ENCODE measurements around the gene SOX15.

SOX15 gene

DNA sequence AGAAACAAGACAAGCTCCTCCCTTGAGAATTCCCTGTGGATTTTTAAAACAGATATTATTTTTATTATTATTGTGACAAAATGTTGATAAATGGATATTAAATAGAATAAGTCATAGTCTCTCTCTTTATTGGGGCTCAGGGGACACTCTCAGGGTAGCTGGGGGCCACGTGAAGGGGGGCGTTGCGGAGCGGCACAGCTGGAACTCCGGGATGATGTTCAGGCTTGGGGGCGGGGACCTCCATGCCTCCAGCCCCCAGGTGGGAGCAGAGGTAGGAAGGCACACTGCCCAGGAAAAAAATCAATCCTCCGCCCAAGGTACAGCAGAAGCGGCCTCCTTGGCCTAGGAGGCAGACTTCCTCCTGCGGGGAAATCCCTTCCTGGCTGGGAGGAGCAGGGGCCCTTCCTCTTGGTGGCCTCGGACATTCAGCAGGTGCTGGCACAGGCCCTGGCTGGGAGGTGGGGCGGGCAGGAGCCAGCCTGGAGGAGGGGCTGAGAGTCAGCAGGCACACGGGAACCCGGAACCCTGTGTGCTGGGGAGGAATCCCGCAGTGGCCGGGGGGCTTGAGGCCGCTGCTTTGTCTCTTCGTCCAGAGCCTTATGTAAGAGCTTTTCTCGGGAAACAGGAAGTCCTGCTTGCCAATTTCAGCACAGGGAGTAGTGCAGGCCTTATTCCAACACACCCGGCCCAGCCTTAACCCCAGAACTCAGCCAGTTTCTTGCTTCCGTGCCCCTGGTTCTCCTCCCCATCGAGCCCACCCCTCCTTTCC lies 31.9 kb downstream of the SOX15 start:
- DNase-seq (ENCODE audit: low spot score), result peak; percentile 52

DNA sequence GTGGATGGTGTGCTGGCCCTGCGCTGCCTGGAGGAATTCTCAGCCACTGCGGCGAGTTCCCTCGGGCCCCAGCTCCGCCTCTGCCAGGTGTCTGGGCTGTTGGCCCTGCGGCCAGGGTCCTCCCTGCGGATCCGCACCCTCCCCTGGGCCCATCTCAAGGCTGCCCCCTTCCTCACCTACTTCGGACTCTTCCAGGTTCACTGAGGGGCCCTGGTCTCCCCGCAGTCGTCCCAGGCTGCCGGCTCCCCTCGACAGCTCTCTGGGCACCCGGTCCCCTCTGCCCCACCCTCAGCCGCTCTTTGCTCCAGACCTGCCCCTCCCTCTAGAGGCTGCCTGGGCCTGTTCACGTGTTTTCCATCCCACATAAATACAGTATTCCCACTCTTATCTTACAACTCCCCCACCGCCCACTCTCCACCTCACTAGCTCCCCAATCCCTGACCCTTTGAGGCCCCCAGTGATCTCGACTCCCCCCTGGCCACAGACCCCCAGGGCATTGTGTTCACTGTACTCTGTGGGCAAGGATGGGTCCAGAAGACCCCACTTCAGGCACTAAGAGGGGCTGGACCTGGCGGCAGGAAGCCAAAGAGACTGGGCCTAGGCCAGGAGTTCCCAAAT lies 32.6 kb downstream of the SOX15 start:
- DNase-seq (ENCODE audit: low spot score), result no peak

GRCh38 chr17:7556627-7557026 lies 33.3 kb downstream of the SOX15 start:
- DNase-seq (ENCODE audit: low spot score), result no peak

DNA sequence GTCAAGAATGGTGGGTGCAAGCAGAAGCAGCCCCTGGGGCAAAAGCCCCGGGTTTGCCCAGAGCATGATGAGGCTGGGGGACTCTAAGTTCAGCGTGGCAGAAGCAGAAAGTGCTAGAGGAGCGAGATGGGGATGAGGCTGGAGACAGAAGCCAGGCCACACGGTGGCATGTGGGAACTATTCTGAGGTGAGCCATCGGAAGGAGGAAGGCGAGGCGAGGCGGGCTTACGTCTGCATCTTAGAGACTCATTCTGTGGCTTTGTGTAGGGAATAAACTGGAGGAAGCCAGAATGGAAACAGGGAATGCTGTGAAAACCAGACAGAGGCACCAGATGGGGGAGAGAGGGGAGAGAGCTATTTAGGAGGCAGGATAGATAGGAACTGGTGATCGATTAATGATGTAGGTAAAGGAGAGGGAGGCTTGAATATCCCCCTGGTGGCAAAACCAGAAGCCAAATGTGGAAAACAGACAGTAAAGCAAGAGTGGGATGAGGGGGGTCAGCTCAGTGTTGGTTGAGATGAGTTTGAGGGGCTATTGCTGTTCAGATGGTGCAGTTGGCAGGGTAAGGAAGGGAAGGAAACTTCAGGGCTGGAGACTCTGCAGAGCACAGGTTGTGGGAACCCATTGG lies 34.5 kb downstream of the SOX15 start:
- DNase-seq (ENCODE audit: low spot score), result no peak

GRCh38 chr17:7553356-7553755 lies 36.5 kb downstream of the SOX15 start:
- DNase-seq (ENCODE audit: low spot score), result no peak

- DNase-seq (ENCODE audit: low spot score), result no peak
Observed at GRCh38 chr17:7552621-7553051, 37.3 kb downstream of the SOX15 start.

DNA sequence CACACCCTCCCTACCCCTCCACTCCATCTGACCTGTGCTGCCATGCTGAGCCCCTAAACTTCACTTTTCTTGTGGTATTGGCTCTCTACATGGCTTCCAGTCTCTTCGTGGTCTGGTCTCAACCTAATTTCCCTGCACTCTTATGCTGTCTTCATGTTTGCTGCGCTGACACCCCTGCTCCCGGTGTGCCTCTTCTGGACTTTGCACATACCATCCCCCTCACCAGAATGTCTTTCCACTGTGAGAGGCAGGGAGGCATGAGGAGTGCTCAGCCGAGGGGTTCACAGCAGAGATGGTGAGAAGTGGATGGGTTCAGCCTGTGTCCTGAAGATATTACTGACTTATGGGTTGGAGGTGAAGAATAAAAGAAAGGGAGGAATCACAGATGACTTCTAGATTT lies 38.5 kb downstream of the SOX15 start:
- no peak for DNase-seq (ENCODE audit: low spot score)

- no peak for DNase-seq (ENCODE audit: low spot score)
Observed at GRCh38 chr17:7550344-7550743, 39.5 kb downstream of the SOX15 start.

GRCh38 chr17:7549401-7550055 lies 40.4 kb downstream of the SOX15 start:
- DNase-seq (ENCODE audit: low spot score), result peak; percentile 61

DNA sequence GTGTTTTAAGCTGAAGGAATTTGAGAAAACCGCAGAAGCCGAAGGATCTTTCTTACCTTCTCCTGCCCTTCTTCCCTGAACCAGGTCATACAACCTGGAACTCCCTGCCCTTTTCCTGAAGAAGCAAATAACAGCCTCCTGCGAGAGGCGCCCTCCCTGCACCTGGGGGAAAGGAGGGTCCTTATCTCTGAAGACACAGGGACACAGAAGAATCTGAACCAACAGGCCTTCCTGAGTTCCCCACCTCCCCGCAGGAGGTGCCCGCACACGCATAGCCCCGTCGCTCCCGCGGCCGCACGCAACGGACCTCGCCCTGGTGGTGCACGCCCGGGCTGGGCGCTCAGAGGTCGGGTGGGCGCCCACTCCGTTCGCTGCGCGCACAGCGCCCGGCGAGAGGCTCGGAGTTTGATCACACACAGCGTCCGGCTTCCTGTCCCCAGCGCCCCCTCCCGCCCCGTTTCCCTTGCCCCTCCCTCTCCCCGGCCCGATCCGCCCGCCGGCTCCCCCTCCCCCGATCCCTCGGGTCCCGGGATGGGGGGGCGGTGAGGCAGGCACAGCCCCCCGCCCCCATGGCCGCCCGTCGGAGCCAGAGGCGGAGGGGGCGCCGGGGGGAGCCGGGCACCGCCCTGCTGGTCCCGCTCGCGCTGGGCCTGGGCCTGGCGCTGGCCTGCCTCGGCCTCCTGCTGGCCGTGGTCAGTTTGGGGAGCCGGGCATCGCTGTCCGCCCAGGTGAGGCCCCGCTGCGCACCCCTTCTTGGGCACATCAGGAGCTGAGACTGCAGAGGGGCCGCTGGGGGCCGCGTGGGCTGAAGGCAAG lies 41.1 kb downstream of the SOX15 start, which contains the start of gene TNFSF12:
Gene TNFSF12 (plus strand): TSS at position 474 of the 816 bp plus-strand sequence. CDS start 96 bp downstream, at position 570.
- peak; percentile 27 for DNase-seq (ENCODE audit: low spot score)

GRCh38 chr17:7544911-7545310 lies 45.0 kb downstream of the SOX15 start:
- DNase-seq (ENCODE audit: low spot score), result no peak

DNA sequence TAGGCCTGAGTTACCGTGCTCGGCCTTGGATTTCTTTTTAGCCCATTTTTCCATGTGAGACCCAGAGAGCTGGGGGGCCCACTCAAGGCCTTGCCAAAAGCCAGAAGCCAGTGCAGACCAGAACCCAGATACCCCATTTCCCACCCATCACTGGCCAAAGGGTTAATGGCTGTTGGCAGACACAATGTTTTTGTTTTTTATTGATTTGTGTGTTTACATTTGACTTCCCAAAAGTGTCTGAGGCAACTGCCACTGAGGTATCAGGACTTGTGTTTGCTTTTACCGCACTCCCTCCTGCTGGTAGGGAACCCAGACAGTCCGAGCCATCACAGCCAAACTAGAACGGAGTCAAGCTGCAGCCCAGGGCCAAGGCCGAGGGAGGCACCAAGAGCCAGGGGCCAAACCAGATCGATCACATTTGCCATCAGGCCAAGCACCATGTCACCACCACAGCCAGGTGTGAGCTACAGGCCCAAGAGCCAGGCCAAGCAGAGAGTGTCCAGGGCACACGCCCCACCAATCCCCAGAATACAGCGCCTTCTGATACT lies 48.7 kb downstream of the SOX15 start:
- no peak for DNase-seq (ENCODE audit: low spot score)

GRCh38 chr17:7538891-7539545 lies 50.9 kb downstream of the SOX15 start:
- no peak for DNase-seq (ENCODE audit: low spot score)

Data from SW480 (cell line).